Peyer's patch (tissue), 4 donors: ENCODE measurements around the gene TNFSF12. TPM values are rescaled to one million over a fixed set of nuclear protein-coding genes. Genes with fewer than 3 reads are reported as not detected.

Experiments used
- DNase-seq, 3 donors: peaks; one replicate each; pipeline ENCODE4 v3.0.0-alpha.2; 2017 to 2019
- H3K27ac ChIP-seq, 4 donors: fragments of 200-600 bp; sonication (generic); one replicate each; pipeline ENCODE4 v1.5.1; 2016 to 2019
- H3K27me3 ChIP-seq, 2 donors: fragments of 200-600 bp; sonication (generic); one replicate each; pipeline ENCODE4 v1.5.1; 2019
- H3K36me3 ChIP-seq, 3 donors: fragments of 200-600 bp; sonication (generic); one replicate each; pipeline ENCODE4 v1.5.1; 2016 to 2019
- H3K4me1 ChIP-seq, 4 donors: fragments of 200-600 bp; sonication (generic); one replicate each; pipeline ENCODE4 v1.5.1; 2016 to 2019
- H3K4me3 ChIP-seq, 4 donors: fragments of 200-600 bp; sonication (generic); 1 replicate in 3 of 4; 2 replicates in 1 of 4; pipeline ENCODE4 v1.5.1; 2016 to 2019; ENCODE audit warnings: mild to moderate bottlenecking in 1 of 4
- H3K9me3 ChIP-seq, 4 donors: fragments of 200-600 bp; sonication (generic); one replicate each; pipeline ENCODE4 v1.5.1; 2016 to 2019; ENCODE audit warnings: mild to moderate bottlenecking in 1 of 4
- POLR2A ChIP-seq, 2 donors: fragments of 450-650 bp; IDR thresholded peaks; one replicate each; pipeline ENCODE4 v1.5.1; 2017; ENCODE audit warnings: antibody characterized with exemption in 2 of 2, mild to moderate bottlenecking in 2 of 2, moderate library complexity in 2 of 2
- total RNA-seq, 4 donors: library from RNA; depleted of rRNA; stranded (reverse); fragments of >200 nt; gene quantifications; one replicate each; pipeline ENCODE4 v1.1.0, GENCODE V29; 2016
- TF ChIP-seq, protein P1 (sequence below), 6 experiments: fragments of 450-650 bp in 4 of 6; fragments of 200-600 bp in 2 of 6; sonication (generic) in 1 of 6; IDR thresholded peaks; one replicate each; pipeline ENCODE4 v1.5.1; 2017 to 2019; ENCODE audit warnings: antibody characterized with exemption in 6 of 6, mild to moderate bottlenecking in 3 of 6, moderate library complexity in 1 of 6

The TNFSF12 gene
- total RNA-seq, 4 donors from 2014 or later: 7.6 to 58.6 (median 15.2) TPM

DNA sequence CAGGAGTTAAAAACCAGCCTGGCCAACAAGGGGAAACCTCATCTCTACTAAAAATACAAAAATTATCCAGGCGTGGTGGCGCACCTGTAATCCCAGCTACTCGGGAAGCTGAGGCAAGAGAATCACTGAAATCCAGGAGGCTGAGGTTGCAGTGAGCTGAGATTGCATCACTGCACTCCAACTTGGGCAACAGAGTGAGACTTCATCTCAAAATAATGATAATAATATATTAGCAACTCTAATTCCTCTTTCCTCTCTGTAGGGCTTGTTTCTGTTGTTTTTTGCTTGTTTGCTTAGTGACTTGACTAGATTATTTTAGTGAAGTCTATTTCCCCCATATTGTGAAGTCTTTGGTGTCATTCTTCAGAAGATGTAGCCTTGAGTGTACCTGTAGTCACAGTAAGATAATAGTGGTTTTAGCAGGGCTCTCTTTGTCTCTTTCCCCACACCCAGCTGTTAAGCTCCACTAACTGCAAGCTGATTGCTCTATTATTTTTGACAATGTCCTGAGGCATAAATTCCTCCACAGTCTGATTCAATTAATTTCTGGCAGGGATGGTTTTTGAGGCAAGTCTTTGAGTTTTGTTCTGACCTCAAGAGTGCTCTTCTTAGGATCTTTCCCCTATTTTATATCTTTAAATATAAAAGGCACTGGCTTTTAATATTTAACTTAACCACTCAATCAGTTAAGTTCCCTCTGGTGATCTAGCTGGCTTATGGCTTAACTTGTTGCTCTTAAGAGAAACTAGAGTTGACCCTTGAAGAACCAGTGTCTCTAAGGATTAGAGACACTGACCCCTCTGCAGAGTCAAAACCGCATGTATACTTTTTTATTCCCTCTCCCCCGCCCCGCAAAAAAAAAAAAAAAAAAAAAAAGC, 18.6 kb upstream of the TNFSF12 start:
- Histone ChIP-seq H3K27ac (no peak overlapping the region), H3K9me3 (peaks cover 0 to 9% (median 0%) of the 10 kb centered on the region in 4 donors), H3K36me3 (no peaks in the 10 kb centered on the region), H3K27me3 (no peaks in the 10 kb centered on the region), H3K4me3 (no peak overlapping the region), H3K4me1 (no peaks in the 10 kb centered on the region)
- DNase-seq: no peak
- TF ChIP-seq, protein P1, sequence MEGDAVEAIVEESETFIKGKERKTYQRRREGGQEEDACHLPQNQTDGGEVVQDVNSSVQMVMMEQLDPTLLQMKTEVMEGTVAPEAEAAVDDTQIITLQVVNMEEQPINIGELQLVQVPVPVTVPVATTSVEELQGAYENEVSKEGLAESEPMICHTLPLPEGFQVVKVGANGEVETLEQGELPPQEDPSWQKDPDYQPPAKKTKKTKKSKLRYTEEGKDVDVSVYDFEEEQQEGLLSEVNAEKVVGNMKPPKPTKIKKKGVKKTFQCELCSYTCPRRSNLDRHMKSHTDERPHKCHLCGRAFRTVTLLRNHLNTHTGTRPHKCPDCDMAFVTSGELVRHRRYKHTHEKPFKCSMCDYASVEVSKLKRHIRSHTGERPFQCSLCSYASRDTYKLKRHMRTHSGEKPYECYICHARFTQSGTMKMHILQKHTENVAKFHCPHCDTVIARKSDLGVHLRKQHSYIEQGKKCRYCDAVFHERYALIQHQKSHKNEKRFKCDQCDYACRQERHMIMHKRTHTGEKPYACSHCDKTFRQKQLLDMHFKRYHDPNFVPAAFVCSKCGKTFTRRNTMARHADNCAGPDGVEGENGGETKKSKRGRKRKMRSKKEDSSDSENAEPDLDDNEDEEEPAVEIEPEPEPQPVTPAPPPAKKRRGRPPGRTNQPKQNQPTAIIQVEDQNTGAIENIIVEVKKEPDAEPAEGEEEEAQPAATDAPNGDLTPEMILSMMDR (IDR thresholded peaks at IDR 0.05): no peak
- TF ChIP-seq POLR2A (IDR thresholded peaks at IDR 0.05): no peak

DNA sequence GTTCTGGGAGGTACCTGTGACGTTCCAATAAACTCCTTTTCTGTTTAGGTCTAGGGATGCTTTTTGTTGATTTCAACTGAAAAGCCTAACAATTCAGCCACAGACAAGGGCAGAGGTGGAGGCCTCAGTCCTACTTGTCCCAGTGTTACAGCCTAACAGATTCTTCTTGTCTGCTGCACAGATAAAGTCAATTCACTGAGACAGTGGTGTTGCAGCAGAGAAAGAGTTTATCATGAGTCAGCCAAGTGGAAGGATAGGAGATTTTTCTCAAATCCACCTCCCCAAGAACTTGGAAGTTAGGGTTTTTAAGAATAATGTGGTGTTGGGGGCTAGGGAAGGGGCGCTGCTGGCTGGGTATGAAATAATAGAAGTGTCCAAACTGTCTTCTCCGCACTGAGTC, 10.8 kb upstream of the TNFSF12 start:
- no peaks in the 10 kb centered on the region for H3K4me1 ChIP-seq
- no peak overlapping the region for H3K27ac ChIP-seq
- H3K27me3 ChIP-seq: no peaks in the 10 kb centered on the region
- H3K36me3 ChIP-seq: no peaks in the 10 kb centered on the region
- no peak overlapping the region for H3K4me3 ChIP-seq
- TF ChIP-seq, protein P1 (IDR thresholded peaks at IDR 0.05): no peak
- TF ChIP-seq POLR2A (IDR thresholded peaks at IDR 0.05): no peak
- no peak for DNase-seq
- H3K9me3 ChIP-seq: peaks cover 0 to 13% (median 0%) of the 10 kb centered on the region in 4 donors

DNA sequence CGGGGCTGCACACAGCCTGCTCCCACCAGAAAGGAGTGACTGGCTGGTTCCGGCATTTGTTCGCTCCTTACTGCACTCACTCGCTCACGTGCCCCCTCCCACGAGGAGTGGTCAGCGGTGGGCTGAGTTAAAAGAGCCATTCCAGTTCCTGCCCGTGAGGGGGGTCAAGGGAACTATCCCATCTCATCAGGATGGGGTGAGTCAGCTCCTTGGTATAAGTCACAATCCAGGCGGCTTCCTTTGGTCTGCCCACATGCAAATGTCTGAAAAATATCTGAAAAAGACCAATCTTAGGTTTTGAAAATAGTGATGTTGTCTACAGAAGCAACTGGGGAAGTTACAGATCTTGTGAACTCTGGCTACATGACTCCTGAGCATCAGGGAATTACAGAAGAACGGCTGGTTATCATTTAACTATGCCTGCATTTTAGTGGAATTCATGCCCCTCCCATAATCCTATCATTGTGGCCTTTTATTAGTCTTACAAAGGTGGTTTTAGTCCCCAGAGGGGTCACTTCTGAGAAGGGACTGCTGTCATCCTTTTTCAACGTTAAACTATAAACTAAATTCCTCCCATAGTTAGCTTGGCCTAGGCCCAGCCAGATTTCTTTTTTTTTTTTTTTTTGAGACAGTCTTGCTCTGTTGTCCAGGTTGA, 9.8 kb upstream of the TNFSF12 start:
- TF ChIP-seq, protein P1 (IDR thresholded peaks at IDR 0.05): no peak
- no peak for TF ChIP-seq POLR2A (IDR thresholded peaks at IDR 0.05)
- H3K4me3 ChIP-seq: no peak overlapping the region
- H3K9me3 ChIP-seq: peaks cover 0 to 13% (median 0%) of the 10 kb centered on the region in 4 donors
- no peaks in the 10 kb centered on the region for H3K27me3 ChIP-seq
- DNase-seq: no peak
- no peak overlapping the region for H3K27ac ChIP-seq
- no peaks in the 10 kb centered on the region for H3K4me1 ChIP-seq
- H3K36me3 ChIP-seq: no peaks in the 10 kb centered on the region

DNA sequence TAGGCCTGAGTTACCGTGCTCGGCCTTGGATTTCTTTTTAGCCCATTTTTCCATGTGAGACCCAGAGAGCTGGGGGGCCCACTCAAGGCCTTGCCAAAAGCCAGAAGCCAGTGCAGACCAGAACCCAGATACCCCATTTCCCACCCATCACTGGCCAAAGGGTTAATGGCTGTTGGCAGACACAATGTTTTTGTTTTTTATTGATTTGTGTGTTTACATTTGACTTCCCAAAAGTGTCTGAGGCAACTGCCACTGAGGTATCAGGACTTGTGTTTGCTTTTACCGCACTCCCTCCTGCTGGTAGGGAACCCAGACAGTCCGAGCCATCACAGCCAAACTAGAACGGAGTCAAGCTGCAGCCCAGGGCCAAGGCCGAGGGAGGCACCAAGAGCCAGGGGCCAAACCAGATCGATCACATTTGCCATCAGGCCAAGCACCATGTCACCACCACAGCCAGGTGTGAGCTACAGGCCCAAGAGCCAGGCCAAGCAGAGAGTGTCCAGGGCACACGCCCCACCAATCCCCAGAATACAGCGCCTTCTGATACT, 7.7 kb upstream of the TNFSF12 start:
- no peak for DNase-seq
- peaks cover 0 to 13% (median 0%) of the 10 kb centered on the region in 4 donors for H3K9me3 ChIP-seq
- H3K27ac ChIP-seq: no peak overlapping the region
- no peak overlapping the region for H3K4me3 ChIP-seq
- no peaks in the 10 kb centered on the region for H3K36me3 ChIP-seq
- TF ChIP-seq, protein P1 (IDR thresholded peaks at IDR 0.05): no peak
- TF ChIP-seq POLR2A (IDR thresholded peaks at IDR 0.05): no peak
- no peaks in the 10 kb centered on the region for H3K27me3 ChIP-seq
- no peaks in the 10 kb centered on the region for H3K4me1 ChIP-seq

DNA sequence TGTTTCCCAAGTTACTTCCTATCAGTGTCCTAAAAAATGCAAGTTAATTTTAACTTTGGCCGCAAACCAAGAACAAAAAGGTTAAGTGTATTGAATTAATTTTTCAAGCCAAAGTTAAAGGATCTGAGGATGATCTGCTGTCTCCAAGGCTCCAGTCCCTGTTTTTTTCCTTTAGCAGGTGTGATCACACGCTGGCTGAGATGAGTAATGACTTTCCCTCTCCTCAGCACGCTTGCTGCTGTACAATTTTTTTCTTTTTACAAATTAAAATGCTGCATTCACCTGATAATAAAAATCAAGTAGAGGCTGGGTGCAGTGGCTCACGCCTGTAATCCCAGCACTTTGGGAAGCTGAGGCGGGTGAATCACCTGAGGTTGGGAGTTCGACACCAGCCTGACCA, 3.9 kb upstream of the TNFSF12 start:
- no peaks in the 10 kb centered on the region for H3K27me3 ChIP-seq
- no peak for DNase-seq
- H3K4me1 ChIP-seq: peaks cover 0 to 13% (median 9%) of the 10 kb centered on the region in 4 donors
- H3K4me3 ChIP-seq: no peak overlapping the region
- H3K9me3 ChIP-seq: no peaks in the 10 kb centered on the region
- TF ChIP-seq, protein P1 (IDR thresholded peaks at IDR 0.05): no peak
- TF ChIP-seq POLR2A (IDR thresholded peaks at IDR 0.05): no peak
- H3K27ac ChIP-seq: no peak overlapping the region
- H3K36me3 ChIP-seq: no peaks in the 10 kb centered on the region
